ENCODE results near the gene MBLAC1.

MBLAC1 gene

GRCh38 chr7:100156331-100157068, 29.7 kb downstream of the MBLAC1 start:
- DNase-seq (ENCODE audit: insufficient read length, low spot score) (no peak), FAIRE-seq (no peak)
- TF ChIP-seq POLR2AphosphoS5 (IDR thresholded peaks at IDR 0.05; ENCODE audit: low read depth, low read length), result no peak

GRCh38 chr7:100157069-100157333, 30.2 kb downstream of the MBLAC1 start:
- DNase-seq (ENCODE audit: insufficient read length, low spot score), result no peak
- no peak for TF ChIP-seq POLR2AphosphoS5 (IDR thresholded peaks at IDR 0.05; ENCODE audit: low read depth, low read length)
- TF ChIP-seq POU2F2 (IDR thresholded peaks at IDR 0.05; ENCODE audit: low read depth, low read length), result no peak
- TF ChIP-seq PAX5 (IDR thresholded peaks at IDR 0.05; ENCODE audit: insufficient read depth, low read length, severe bottlenecking), result no peak
- TF ChIP-seq POLR2A (IDR thresholded peaks at IDR 0.05; ENCODE audit: low read depth, low read length), result no peak
- no peak for TF ChIP-seq SPI1 (IDR thresholded peaks at IDR 0.05; ENCODE audit: low read depth, low read length)
- no peak for TF ChIP-seq TAF1 (IDR thresholded peaks at IDR 0.05; ENCODE audit: low read depth, low read length)
- FAIRE-seq, result no peak

- no peak for FAIRE-seq
- DNase-seq (ENCODE audit: insufficient read length, low spot score), result no peak
- TF ChIP-seq POLR2AphosphoS5 (IDR thresholded peaks at IDR 0.05; ENCODE audit: low read depth, low read length) (no peak), POU2F2 (IDR thresholded peaks at IDR 0.05; ENCODE audit: low read depth, low read length) (no peak), SPI1 (IDR thresholded peaks at IDR 0.05; ENCODE audit: low read depth, low read length) (no peak), TAF1 (IDR thresholded peaks at IDR 0.05; ENCODE audit: low read depth, low read length) (no peak), PAX5 (IDR thresholded peaks at IDR 0.05; ENCODE audit: insufficient read depth, low read length, severe bottlenecking) (no peak), POLR2A (IDR thresholded peaks at IDR 0.05; ENCODE audit: low read depth, low read length) (no peak; the same call in none of the 2 replicates)
These were observed 30.8 kb downstream of the MBLAC1 start for GRCh38 chr7:100157334-100158228.

GRCh38 chr7:100158229-100159098, 31.7 kb downstream of the MBLAC1 start, which contains the start of gene TRAPPC14:
Gene TRAPPC14, minus strand, starts transcription at chr7:100158723. Its CDS starts 224 bp downstream, at chr7:100158499.
- FAIRE-seq (peak; percentile 71), DNase-seq (ENCODE audit: insufficient read length, low spot score) (peak; percentile 98)
- TF ChIP-seq SPI1 (IDR thresholded peaks at IDR 0.05; ENCODE audit: low read depth, low read length) (peak; percentile 75), POLR2AphosphoS5 (IDR thresholded peaks at IDR 0.05; ENCODE audit: low read depth, low read length) (peak; percentile 45; the same call in 1 of the 2 replicates), POLR2A (IDR thresholded peaks at IDR 0.05; ENCODE audit: low read depth, low read length) (0 out of 2 replicates have a peak, but pooled peaks have one; percentile 60), PAX5 (IDR thresholded peaks at IDR 0.05; ENCODE audit: insufficient read depth, low read length, severe bottlenecking) (peak; percentile 17), TAF1 (IDR thresholded peaks at IDR 0.05; ENCODE audit: low read depth, low read length) (peak; percentile 40; the same call in 1 of the 2 replicates), POU2F2 (IDR thresholded peaks at IDR 0.05; ENCODE audit: low read depth, low read length) (no peak)

- FAIRE-seq (no peak), DNase-seq (ENCODE audit: insufficient read length, low spot score) (no peak)
- peak; percentile 9; the same call in 1 of the 2 replicates for TF ChIP-seq SPI1 (IDR thresholded peaks at IDR 0.05; ENCODE audit: low read depth, low read length)
- TF ChIP-seq POLR2A (IDR thresholded peaks at IDR 0.05; ENCODE audit: low read depth, low read length), result no peak
- TF ChIP-seq PAX5 (IDR thresholded peaks at IDR 0.05; ENCODE audit: insufficient read depth, low read length, severe bottlenecking), result no peak
These were observed 32.4 kb downstream of the MBLAC1 start for GRCh38 chr7:100159099-100159623.

GRCh38 chr7:100160067-100160466, 33.3 kb downstream of the MBLAC1 start:
- TF ChIP-seq POU2F2 (IDR thresholded peaks at IDR 0.05; ENCODE audit: low read depth, low read length) (no peak), PAX5 (IDR thresholded peaks at IDR 0.05; ENCODE audit: insufficient read depth, low read length, severe bottlenecking) (no peak), POLR2A (IDR thresholded peaks at IDR 0.05; ENCODE audit: low read depth, low read length) (no peak), TAF1 (IDR thresholded peaks at IDR 0.05; ENCODE audit: low read depth, low read length) (no peak), POLR2AphosphoS5 (IDR thresholded peaks at IDR 0.05; ENCODE audit: low read depth, low read length) (no peak), SPI1 (IDR thresholded peaks at IDR 0.05; ENCODE audit: low read depth, low read length) (no peak)
- no peak for DNase-seq (ENCODE audit: insufficient read length, low spot score)
- no peak for FAIRE-seq

- FAIRE-seq (no peak), DNase-seq (ENCODE audit: insufficient read length, low spot score) (no peak)
- no peak for TF ChIP-seq POLR2AphosphoS5 (IDR thresholded peaks at IDR 0.05; ENCODE audit: low read depth, low read length)
- TF ChIP-seq POU2F2 (IDR thresholded peaks at IDR 0.05; ENCODE audit: low read depth, low read length), result no peak
- TF ChIP-seq PAX5 (IDR thresholded peaks at IDR 0.05; ENCODE audit: insufficient read depth, low read length, severe bottlenecking), result no peak
- TF ChIP-seq SPI1 (IDR thresholded peaks at IDR 0.05; ENCODE audit: low read depth, low read length), result no peak
- TF ChIP-seq TAF1 (IDR thresholded peaks at IDR 0.05; ENCODE audit: low read depth, low read length), result no peak
- TF ChIP-seq POLR2A (IDR thresholded peaks at IDR 0.05; ENCODE audit: low read depth, low read length), result no peak
These were observed 36.3 kb downstream of the MBLAC1 start for GRCh38 chr7:100163006-100163531.

- DNase-seq (ENCODE audit: insufficient read length, low spot score) (no peak), FAIRE-seq (no peak)
- TF ChIP-seq POLR2AphosphoS5 (IDR thresholded peaks at IDR 0.05; ENCODE audit: low read depth, low read length), result no peak
- no peak for TF ChIP-seq POU2F2 (IDR thresholded peaks at IDR 0.05; ENCODE audit: low read depth, low read length)
- TF ChIP-seq PAX5 (IDR thresholded peaks at IDR 0.05; ENCODE audit: insufficient read depth, low read length, severe bottlenecking), result no peak
- TF ChIP-seq SPI1 (IDR thresholded peaks at IDR 0.05; ENCODE audit: low read depth, low read length), result no peak
- TF ChIP-seq POLR2A (IDR thresholded peaks at IDR 0.05; ENCODE audit: low read depth, low read length), result no peak
- no peak for TF ChIP-seq TAF1 (IDR thresholded peaks at IDR 0.05; ENCODE audit: low read depth, low read length)
These were observed 37.1 kb downstream of the MBLAC1 start for GRCh38 chr7:100163871-100164270.
